HG03095 (cell line): Measurements from ENCODE around the gene GSKIP.

ENCODE experiments used
- ATAC-seq: cut with Tn5 transposase; IDR thresholded peaks from one replicate; pipeline ENCODE4 v1.9.1; 2021; ENCODE audit warnings: moderate library complexity; ENCODE audit not compliant: unreplicated experiment

Gene GSKIP

GRCh38 chr14:96373538-96373937 lies 10.2 kb downstream of the GSKIP start:
- ATAC-seq, result no peak

GRCh38 chr14:96376093-96376492 lies 12.8 kb downstream of the GSKIP start:
- no peak for ATAC-seq

- ATAC-seq, result peak; percentile 66
Observed at GRCh38 chr14:96380735-96381134, 17.4 kb downstream of the GSKIP start.

- no peak for ATAC-seq
Observed at GRCh38 chr14:96383445-96383844, 20.1 kb downstream of the GSKIP start.

- no peak for ATAC-seq
Observed at GRCh38 chr14:96384053-96384452, 20.7 kb downstream of the GSKIP start.

- no peak for ATAC-seq
Observed at GRCh38 chr14:96384740-96385139, 21.4 kb downstream of the GSKIP start.

GRCh38 chr14:96385385-96385784 lies 22.1 kb downstream of the GSKIP start:
- ATAC-seq, result no peak

- no peak for ATAC-seq
Observed at GRCh38 chr14:96390965-96391292, 27.6 kb downstream of the GSKIP start.

GRCh38 chr14:96391293-96392118 lies 28.2 kb downstream of the GSKIP start:
- peak; percentile 88 for ATAC-seq

GRCh38 chr14:96393071-96393691 lies 29.9 kb downstream of the GSKIP start:
- ATAC-seq, result no peak

GRCh38 chr14:96394047-96394815 lies 30.9 kb downstream of the GSKIP start:
- no peak for ATAC-seq

- no peak for ATAC-seq
Observed at GRCh38 chr14:96398432-96398831, 35.1 kb downstream of the GSKIP start.

- no peak for ATAC-seq
Observed at GRCh38 chr14:96398921-96399320, 35.6 kb downstream of the GSKIP start.

GRCh38 chr14:96399405-96399804 lies 36.1 kb downstream of the GSKIP start:
- no peak for ATAC-seq

GRCh38 chr14:96400495-96400894 lies 37.2 kb downstream of the GSKIP start:
- no peak for ATAC-seq

GRCh38 chr14:96403409-96403808 lies 40.1 kb downstream of the GSKIP start:
- ATAC-seq, result no peak

- ATAC-seq, result no peak
Observed at GRCh38 chr14:96405677-96406076, 42.4 kb downstream of the GSKIP start.

GRCh38 chr14:96407935-96408570 lies 44.7 kb downstream of the GSKIP start:
- no peak for ATAC-seq

- no peak for ATAC-seq
Observed at GRCh38 chr14:96408608-96409007, 45.3 kb downstream of the GSKIP start.

GRCh38 chr14:96409701-96410100 lies 46.4 kb downstream of the GSKIP start:
- ATAC-seq, result no peak

GRCh38 chr14:96410119-96410518 lies 46.8 kb downstream of the GSKIP start:
- no peak for ATAC-seq
